ENCODE measurements around the gene DNAH3.
"Not testable (repeated sequence)": the region's sequence is repeated elsewhere in the genome, so short reads cannot be mapped to it uniquely, and the experiment has no call there.

The DNAH3 gene

DNA sequence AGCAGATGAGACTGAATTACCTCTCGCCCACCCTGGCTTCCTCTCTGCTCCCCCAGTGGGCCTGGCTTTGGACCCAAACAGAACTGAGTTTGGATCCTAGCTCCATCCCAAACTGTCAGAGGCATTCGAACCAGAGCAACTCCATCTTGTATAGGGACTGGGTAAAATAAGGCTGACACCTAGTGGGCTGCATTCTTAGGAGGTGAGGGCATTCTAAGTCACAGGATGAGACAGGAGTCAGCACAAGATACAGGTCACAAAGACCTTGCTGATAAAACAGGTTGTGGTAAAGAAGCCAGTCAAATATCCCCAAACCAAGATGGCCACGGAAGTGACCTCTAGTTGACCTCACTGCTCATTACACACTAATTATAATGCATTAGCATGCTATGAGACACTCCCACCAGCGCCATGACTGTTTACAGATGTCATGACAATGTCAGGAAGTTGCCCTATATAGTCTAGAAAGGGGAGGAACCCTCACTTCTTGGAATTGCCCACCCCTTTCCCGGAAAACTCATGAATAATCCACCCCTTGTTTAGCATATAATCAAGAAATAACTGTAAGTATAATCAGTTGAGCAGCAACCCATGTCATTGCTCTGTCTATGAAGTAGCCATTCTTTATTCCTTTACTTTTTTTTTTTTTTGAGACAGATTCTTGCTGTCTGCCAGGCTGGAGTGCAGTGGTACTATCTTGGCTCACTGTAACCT, 205.6 kb downstream of the DNAH3 start:
- DNase-seq (ENCODE audit: low read depth) = peak; percentile 52

- DNase-seq (ENCODE audit: low read depth) = no peak
Measured at GRCh38 chr16:20942256-20942655, 208.4 kb downstream of the DNAH3 start.

DNA sequence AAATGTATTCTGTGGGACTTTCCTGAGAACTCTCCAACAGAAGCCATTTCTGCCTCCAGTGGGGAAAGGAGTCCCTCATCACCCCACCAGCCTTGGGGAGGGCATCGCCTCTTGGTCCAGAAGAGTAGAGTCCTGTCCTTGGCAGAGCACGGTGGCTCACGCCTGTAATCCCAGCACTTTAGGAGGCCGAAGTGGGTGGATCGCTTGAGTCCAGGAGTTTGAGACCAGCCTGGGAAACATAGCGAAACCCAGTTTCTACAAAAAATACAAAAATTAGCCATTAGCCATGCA, 209.1 kb downstream of the DNAH3 start:
- no peak for DNase-seq (ENCODE audit: low read depth)

DNA sequence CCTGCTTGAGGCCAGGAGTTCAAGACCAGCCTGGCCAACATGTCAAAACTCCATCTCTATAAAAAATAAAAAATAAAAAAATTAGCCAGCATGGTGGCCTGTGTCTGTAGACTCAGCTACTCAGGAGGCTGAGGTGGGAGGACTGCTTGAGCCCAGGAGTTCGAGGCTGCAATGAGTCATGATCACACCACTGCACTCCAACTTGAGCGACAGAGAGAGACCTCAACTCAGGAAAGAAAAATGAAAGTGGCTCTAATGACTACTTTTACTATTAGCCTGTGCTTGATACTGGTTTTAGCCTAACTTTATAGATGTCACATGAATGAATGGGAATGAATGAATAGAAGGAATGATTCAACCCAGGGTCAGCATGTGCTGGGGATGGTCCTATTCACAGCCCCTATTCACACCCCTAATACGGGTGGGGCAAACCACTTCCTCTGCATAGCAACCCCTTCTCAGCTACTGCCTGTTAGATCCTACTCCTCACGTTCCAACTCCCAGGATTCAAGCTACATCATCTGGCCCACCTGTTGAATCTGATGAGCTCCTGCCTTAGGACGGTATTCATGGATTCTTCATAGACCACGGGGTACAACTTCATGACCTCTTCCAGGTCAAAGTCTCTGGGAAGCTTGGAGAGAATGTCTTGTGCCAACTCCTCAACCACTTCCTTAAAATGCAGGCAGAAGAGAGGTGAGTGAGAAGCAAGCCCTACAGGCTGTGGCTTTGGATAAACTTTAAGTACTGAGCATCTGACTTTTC, 209.6 kb downstream of the DNAH3 start:
- no peak for DNase-seq (ENCODE audit: low read depth)

DNA sequence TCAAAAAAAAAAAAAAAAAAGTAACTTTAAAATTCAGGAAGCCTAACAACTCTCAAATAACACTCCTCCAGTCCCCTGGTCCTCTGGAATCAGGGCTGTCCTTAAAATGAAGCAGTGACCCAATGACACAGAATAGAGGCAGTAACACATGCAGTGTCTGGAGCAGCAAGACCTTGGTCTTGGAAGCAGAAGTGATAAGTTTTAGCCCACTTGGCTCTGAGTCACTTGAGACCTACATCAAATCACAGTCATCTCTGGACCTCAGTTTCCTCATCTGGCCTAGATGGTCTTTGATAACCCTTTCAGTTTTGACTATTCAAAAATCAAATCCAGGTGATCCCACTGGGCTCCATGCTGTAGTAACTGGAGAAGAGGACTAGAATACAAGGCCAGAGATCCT, 211.0 kb downstream of the DNAH3 start:
- DNase-seq (ENCODE audit: low read depth) = no peak

DNA sequence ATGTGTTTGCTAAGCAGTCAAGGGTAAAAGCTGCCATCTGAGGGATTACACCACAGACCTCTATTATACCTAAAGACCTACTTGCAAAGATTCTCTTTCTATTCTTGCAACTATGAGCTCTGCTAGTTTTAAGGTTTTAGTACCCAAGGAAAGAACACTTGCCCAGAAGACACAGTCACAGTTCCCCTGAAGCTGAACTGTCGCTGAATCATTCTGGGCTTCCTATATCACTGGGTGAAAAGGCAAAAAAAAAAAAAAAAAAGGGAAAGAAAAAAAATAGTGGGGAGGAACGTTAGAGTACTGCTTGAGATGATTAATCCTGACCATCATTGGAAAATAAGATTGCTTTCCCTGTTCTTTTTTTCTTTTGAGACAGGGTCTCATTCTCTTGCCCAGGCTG, 212.2 kb downstream of the DNAH3 start:
- peak; percentile 73 for DNase-seq (ENCODE audit: low read depth)

GRCh38 chr16:20937736-20938135, 212.9 kb downstream of the DNAH3 start:
- no peak for DNase-seq (ENCODE audit: low read depth)

DNA sequence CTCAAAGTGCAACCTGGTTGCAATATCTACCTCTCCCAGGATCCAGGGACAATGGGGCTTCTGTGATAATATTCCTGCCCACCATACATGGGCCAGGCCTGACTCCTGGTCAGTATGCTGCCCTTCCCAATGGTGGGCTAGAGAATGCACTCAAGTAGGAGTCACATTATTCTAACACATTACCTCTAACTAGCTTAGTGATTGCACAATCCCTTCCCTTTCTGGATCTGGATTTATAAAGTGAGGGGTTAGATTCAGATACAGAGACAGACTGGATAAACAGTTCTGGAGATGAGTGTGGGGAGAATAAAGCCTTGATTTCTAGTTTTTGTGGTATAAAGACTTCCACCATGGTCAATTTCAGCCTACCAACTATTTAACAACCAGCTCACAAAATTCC, 217.1 kb downstream of the DNAH3 start:
- no peak for DNase-seq (ENCODE audit: low read depth)

- no peak for DNase-seq (ENCODE audit: low read depth)
Measured at GRCh38 chr16:20931066-20931600, 219.5 kb downstream of the DNAH3 start.

DNA sequence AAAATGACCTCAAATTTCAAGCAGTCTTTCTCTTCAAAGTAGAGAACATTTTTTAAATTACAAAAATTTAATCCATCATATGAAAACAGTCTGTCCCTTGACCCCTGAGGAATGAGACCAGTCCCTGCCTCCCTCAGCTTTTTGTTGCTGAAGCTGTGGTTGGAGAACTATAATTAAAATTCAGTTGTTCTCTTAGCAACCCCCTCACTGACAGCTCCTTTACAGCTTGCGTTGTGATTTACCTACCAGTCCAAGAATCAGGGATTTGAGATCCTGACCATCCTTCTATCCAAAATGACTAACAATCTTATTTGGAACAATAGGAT, 220.3 kb downstream of the DNAH3 start:
- DNase-seq (ENCODE audit: low read depth) = no peak

- not testable (repeated sequence) for DNase-seq (ENCODE audit: low read depth)
Measured at GRCh38 chr16:20929676-20930364, 220.8 kb downstream of the DNAH3 start.

DNA sequence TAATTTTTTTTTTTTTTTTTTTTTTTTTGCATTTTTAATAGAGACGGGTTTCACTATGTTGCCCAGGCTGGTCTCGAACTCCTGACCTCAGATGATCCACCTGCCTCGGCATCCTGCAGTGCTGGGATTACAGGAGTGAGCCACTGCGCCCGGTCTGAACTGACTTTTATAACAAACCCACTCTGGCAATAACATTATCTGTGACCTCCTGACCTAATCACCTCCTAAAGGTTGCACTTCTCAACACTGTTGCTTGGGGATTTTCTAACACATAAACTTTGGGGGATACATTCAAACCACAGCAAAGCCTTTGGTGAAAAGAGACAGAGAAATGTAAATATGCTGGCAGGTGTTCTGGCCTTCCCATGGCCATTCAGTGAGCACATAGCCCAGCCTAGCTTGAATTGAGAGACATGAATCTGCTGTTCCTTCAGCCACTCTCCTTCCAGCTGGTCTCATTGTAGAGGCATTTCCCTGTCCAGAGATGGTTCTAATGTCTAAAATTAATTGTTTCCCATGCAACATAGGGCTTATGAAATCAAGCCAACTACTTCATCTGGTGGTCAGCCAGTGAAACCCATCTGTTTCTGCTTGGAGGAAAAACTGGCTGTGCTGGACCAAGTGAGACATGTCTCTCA, 221.8 kb downstream of the DNAH3 start:
- DNase-seq (ENCODE audit: low read depth) = no peak

DNA sequence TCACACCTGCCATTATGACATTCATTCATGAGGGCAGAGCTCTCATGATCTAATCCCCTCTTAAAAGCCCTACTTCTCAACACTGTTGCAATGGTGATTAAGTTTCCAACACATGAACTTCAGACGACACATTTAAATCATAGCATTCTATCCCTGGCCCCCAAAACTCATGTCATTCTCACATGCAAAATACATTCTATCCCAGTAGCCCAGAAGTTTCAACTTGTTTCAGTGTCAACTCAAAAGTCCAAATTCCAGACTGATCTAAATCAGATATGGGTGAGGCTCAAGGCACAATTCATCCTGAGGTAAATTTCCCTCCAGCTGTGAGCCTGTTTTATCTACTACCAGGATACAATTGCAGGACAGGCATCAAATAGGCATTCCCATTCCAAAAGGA, 224.9 kb downstream of the DNAH3 start:
- DNase-seq (ENCODE audit: low read depth) = no peak

DNA sequence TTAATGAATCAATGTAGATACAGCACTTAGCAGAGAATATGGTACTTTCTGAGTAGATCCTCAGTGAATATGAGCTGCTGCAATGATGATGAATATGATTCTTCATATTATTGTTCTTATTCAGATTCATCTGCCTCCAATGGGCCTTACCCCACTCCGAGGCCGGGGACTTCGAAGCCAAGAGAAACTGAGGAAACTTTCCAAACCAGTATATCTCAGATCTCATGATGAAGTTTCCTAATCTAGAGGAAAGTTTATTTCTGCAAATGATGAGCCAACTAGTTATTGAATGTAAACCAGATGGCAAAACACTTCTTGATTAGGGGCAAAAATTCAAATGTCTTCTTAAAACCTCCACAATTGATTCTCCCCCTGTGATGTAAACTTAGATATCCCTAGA, 226.8 kb downstream of the DNAH3 start:
- no peak for DNase-seq (ENCODE audit: low read depth)

- no peak for DNase-seq (ENCODE audit: low read depth)
Measured at GRCh38 chr16:20920799-20921198, 229.8 kb downstream of the DNAH3 start.

DNA sequence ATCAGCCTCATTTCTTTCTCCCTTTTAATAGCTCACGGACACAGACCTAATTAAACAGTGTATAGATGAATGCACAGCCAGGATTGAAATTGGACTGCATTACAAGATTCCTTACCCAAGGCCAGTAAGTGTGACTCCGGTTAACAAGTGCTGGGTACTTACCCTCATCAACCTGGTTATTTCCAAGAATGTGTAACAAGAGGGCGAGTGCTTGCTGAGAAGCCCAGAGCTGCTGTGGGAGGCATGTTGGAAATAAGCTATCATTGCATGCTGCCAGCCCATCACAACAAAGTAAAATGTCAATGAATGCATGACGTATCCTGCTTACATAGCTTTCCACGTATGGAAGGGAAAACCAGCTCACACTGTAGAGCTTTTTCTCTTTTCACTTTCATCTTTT, 230.6 kb downstream of the DNAH3 start:
- DNase-seq (ENCODE audit: low read depth) = no peak

DNA sequence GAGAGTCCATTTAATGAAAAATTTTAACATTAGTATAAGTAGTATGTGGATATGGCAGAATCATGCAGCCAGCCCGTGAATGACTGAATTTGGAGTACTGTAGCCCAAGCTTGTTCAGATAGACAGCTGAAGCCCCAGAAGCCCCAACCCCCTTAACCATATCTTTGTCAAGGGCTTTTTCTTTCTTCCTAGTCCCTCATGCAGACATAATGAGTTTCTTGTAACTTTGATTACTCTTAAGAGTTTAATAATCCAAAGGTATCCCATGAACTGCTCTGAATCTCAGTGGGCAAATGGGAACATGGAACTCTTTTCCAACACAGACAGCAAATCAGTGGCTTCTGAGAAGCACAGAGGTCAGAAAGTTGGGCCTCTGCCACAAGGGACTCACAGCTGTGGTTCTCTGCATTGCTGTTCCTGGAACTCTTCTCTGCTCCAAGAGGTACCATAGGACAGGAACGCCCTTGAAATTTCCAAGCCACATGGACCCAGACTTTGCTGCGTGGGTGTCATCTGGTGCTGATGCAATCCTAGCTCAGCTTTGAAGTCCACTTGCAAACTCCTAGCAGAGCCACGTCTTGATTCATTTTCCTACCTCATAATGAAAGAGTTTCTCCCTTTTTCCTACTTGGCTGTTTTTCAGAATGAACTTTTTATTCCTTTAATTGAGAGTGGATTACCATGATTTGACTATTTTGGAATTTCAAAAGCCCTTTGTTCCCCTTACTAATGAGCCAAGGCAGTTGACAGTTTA, 232.0 kb downstream of the DNAH3 start:
- peak; percentile 8 for DNase-seq (ENCODE audit: low read depth)

DNA sequence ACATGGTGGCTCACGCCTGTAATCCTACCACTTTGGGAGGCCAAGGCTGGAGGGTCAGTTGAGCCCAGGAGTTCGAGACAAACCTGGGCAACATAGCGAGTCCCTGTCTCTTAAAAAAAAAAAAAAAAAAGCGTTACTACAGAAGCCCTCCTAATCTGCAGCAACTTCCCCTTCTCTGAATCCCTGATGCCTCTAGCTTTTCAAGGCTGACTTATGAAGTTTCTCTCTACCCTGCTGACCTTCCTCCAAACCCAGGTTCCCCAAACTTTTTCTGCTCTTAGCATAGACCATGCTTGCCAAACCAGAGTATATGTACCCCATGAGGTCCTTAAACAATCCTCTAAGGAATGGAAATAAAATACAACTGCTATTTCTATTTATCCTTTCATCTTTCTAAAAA, 233.7 kb downstream of the DNAH3 start:
- DNase-seq (ENCODE audit: low read depth) = no peak

DNA sequence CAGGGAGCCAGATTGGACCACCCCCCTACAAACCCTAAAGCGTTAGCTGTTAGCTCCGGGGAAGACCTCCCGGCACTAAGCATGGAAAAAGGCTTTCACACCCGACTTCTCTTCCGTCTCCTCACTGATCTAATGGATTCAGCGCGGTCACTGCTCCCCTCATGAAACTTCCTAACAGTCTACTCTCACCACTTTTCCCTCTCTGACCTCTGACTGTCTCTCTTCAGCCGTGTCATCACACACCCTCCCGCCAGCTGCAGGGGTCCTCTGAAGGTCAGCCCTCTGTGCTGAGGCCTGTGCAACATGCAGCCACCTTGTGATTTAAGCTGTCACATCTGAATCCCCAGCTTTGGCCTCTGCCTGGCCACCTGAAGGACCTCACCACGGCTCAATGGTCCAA, 234.4 kb downstream of the DNAH3 start:
- no peak for DNase-seq (ENCODE audit: low read depth)

- peak; percentile 84 for DNase-seq (ENCODE audit: low read depth)
Measured at GRCh38 chr16:20911361-20911760, 239.3 kb downstream of the DNAH3 start.

DNA sequence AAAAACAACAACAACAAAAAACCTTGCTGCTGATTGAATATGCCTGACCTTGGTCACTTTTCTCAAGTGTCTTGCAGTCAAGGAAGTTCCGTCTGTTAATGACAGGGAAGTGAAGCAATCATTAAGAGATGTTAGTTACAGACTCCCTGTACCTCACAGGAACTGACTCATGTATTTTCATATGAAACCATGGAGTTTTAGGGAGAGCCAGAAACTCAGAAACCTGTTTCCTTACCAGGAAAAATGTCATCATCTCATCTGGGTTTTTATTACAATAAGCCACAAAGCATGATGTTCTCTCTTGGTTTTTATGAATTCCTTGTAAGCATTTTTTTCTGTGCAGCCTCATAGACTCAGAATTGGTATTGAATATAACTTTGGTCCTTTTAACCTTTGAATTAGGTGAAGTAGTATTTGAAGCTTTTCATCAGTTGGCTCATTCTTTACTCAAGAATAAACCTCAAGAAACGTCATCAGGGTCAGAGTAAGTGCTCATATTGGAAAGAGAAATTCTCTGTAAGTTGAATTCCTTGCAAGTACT, 239.8 kb downstream of the DNAH3 start:
- DNase-seq (ENCODE audit: low read depth) = peak; percentile 88
